Small intestine (tissue), 7 donors: ENCODE results near the gene CLCN7. TPM values are rescaled to one million over a fixed set of nuclear protein-coding genes. Genes with fewer than 3 reads are reported as not detected.

Source experiments
- DNase-seq, 2 donors: peaks; one replicate each; pipeline versions ENCODE4 v3.0.0 to v3.0.0-alpha.2; 2013
- FAIRE-seq: peaks from 2 replicates; lab custom pipeline; 2012; peaks lifted over from hg19 to GRCh38; lab: Jason Lieb, UNC
- H3K27ac ChIP-seq, 3 donors: one replicate each; pipeline ENCODE4 v1.5.1; 2013; ENCODE audit warnings: low read length in 2 of 3, mild to moderate bottlenecking in 2 of 3, control low read depth in 1 of 3, inconsistent platforms in 1 of 3, low read depth in 1 of 3, moderate library complexity in 1 of 3
- H3K27me3 ChIP-seq, 3 donors: one replicate each; pipeline ENCODE4 v1.6.1; 2013; ENCODE audit warnings: low read length in 3 of 3, inconsistent platforms in 1 of 3; ENCODE audit not compliant: control insufficient read depth in 3 of 3, insufficient read depth in 3 of 3
- H3K36me3 ChIP-seq, 3 donors: one replicate each; pipeline ENCODE4 v1.6.1; 2013; ENCODE audit warnings: low read length in 3 of 3, inconsistent platforms in 1 of 3, low read depth in 1 of 3, mild to moderate bottlenecking in 1 of 3, moderate library complexity in 1 of 3; ENCODE audit not compliant: control insufficient read depth in 3 of 3, insufficient read depth in 2 of 3
- H3K4me1 ChIP-seq, 3 donors: one replicate each; pipeline ENCODE4 v1.6.1; 2013; ENCODE audit warnings: low read length in 2 of 3, inconsistent platforms in 1 of 3, low read depth in 1 of 3, mild to moderate bottlenecking in 1 of 3, moderate library complexity in 1 of 3; ENCODE audit not compliant: control insufficient read depth in 3 of 3, insufficient read depth in 2 of 3
- H3K4me3 ChIP-seq, 3 donors: one replicate each; pipeline ENCODE4 v1.5.1; 2013; ENCODE audit warnings: low read length in 3 of 3, control low read depth in 1 of 3, inconsistent platforms in 1 of 3, low read depth in 1 of 3, mild to moderate bottlenecking in 1 of 3, moderate library complexity in 1 of 3
- H3K9me3 ChIP-seq, 2 donors: one replicate each; pipeline ENCODE4 v1.6.1; 2013; ENCODE audit warnings: low read depth in 1 of 2, low read length in 1 of 2; ENCODE audit not compliant: control insufficient read depth in 2 of 2, insufficient read depth in 1 of 2
- WGBS, 3 donors: extraction: QIAGEN DNeasy Blood & Tissue Kit; methylation state at CpG; one replicate each; pipeline ENCODE4 v1.1.7; 2013; 5-methylcytosine and 5-hydroxymethylcytosine counted together
- polyA plus RNA-seq, 4 donors: library from polyadenylated mRNA; stranded (reverse) in 3 of 4; unstranded in 1 of 4; fragments of 200-250 nt in 3 of 4; fragments of 120-200 nt in 1 of 4; gene quantifications; one replicate each; pipeline versions ENCODE4 v1.2.1 to v1.2.3, GENCODE V29; 2013
- donor health status: healthy with polysubstance abuse.
- donor health status: control.
- donor health status: control.
- donor health status: Bipolar disorder and iron deficiency.
- donor health status: healthy.

CLCN7 gene
- polyA plus RNA-seq, 4 donors = 28.4 to 88.3 (median 42.8) TPM

DNA sequence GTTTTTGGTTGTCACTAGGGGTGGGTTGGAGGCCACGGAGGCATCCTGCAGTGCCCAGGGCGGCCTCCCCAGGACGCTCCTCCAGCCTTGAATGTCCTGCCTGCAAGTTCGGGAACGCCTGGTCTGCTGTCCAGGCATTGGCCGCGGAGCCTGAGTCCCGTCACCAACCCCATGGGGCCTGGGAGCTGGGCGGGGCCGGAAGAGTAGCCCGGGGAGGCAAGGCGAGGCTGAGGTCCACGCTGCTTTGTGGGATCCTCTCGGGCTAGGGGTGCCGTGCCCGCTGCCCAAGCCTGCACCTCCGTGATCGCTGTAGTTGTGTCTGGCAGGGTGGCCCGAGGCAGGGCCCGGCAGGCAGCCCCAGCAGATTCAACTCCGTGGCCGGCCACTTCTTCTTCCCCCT is 31.1 kb upstream of the CLCN7 start:
- no peak overlapping the region for H3K27ac ChIP-seq
- H3K27me3 ChIP-seq = no peaks in the 10 kb centered on the region
- WGBS, 3 donors = 92 to 97% (median 93%) methylated on average over 21 to 22 of the region's 22 CpGs
- FAIRE-seq (no peak), DNase-seq (no peak)
- no peak overlapping the region for H3K4me3 ChIP-seq
- no peaks in the 10 kb centered on the region for H3K4me1 ChIP-seq
- H3K9me3 ChIP-seq = no peaks in the 10 kb centered on the region
- peaks cover 0 to 90% (median 17%) of the 10 kb centered on the region in 3 donors for H3K36me3 ChIP-seq

DNA sequence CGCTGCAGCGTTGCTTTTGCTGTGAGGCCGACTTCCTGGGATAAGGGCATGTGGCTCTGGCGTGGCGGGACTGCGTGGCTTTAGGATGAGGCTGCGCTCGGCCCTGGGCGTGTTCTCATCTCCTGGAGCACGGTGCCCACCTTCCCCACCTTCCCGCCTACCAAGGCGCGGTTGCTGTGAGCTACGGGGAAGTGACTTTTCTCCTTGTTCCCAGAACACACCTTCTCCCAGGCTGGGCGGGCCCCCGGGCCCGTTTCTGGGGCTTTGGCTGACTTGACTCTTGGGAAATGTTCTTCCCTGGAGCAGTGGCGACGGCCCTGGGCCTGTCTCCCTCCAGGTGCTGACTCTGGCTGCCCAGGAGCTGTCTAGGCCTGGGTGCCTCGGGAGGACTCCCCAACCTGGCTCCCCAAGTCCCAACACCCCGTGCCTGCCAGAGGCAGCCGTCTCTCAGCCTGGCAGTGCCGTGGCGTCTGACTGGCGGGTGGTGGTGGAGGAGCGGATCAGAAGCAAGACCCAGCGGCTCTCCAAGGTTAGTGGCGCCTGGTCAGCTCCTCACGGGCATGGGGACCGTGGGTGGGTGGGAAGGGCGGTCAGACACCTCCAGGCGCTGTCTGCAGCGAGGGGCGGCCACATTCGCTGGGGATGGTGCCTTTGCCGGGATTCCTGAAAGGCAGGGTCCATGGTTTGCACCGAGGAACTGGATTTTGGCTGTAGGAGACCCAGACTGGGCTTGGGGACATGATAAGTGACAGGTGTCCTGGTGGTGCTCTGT is 30.4 kb upstream of the CLCN7 start:
- Histone ChIP-seq H3K36me3 (peaks cover 0 to 90% (median 14%) of the 10 kb centered on the region in 3 donors), H3K4me3 (no peak overlapping the region)

DNA sequence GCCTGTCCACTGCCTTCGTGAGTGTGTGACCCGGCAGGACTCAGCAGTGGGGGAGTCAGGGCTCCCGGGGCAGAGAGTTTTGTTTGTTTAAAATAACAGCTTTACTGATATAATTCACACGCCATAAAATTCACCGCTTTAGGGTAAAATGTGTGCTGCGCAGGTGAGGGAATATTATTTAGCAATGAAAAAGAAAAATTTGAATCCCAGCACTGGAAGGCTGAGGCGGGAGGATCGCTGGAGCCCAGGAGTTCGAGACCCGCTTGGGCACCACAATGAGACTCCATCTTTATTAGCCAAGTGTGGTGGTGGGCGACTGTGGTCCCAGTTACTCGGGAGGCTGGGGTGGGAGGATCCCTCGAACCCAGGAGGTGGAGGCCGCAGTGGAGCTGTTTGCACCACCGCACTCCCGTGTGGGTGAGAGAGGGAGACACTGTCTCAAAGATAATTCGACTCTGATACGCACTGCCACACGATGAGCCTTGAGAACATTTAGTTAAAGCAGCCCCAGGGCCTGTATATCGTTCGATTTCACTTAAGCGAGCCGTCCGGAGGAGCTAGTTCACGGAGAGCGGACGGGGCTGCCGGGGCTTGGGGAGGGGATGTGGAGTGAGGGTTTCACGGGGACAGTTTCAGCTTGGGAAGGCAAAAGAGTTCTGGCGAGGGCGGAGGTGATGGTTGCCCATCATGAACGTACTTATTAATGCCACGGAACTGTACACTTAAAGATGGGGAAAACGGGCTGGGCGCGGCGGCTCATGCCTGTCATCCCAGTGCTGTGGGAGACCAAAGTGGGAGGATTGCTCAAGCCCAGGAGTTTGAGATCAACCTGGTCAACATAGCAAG is 28.5 kb upstream of the CLCN7 start:
- Histone ChIP-seq H3K27me3 (no peaks in the 10 kb centered on the region), H3K36me3 (peaks cover 2 to 90% (median 8%) of the 10 kb centered on the region in 3 donors), H3K4me1 (no peaks in the 10 kb centered on the region), H3K27ac (no peak overlapping the region), H3K9me3 (no peaks in the 10 kb centered on the region), H3K4me3 (no peak overlapping the region)
- DNase-seq (no peak), FAIRE-seq (no peak)
- 96 to 97% (median 97%) methylated on average over 37 of the region's 37 CpGs for WGBS, 3 donors

More for the DNA sequence above, 30.4 kb upstream of the CLCN7 start:
- H3K27me3 ChIP-seq = no peaks in the 10 kb centered on the region
- 92 to 95% (median 94%) methylated on average over 32 to 37 of the region's 37 CpGs for WGBS, 3 donors
- H3K27ac ChIP-seq = no peak overlapping the region
- FAIRE-seq = no peak
- no peak for DNase-seq
- no peaks in the 10 kb centered on the region for H3K4me1 ChIP-seq
- no peaks in the 10 kb centered on the region for H3K9me3 ChIP-seq

GRCh38 chr16:1502092-1503004 is 27.5 kb upstream of the CLCN7 start:
- H3K36me3 ChIP-seq = peaks cover 2 to 91% (median 8%) of the 10 kb centered on the region in 3 donors
- 97 to 98% (median 97%) methylated on average over 39 to 42 of the region's 42 CpGs for WGBS, 3 donors
- H3K27me3 ChIP-seq = no peaks in the 10 kb centered on the region
- DNase-seq (no peak), FAIRE-seq (no peak)
- no peaks in the 10 kb centered on the region for H3K4me1 ChIP-seq
- H3K9me3 ChIP-seq = no peaks in the 10 kb centered on the region
- no peak overlapping the region for H3K4me3 ChIP-seq
- H3K27ac ChIP-seq = no peak overlapping the region

DNA sequence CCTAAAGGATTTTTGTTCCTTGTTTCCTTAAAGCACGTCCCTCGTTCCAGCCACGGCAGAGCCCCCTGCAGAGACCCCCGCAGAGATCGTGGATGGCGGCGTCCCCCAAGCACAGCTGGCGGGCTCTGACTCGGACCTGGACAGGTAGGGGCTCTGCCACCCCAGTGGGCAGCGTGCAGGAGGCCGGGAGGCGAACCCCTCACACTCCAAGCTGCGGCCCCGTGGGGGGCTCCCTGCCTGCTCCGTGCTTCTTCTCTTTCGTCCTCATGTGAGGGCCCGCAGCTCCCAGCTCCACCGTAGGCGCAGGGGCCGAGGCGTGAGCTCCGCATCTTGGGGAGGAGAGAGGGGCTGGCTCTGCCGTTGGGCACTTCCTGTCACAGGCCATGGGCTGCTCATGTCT is 26.8 kb upstream of the CLCN7 start:
- no peaks in the 10 kb centered on the region for H3K9me3 ChIP-seq
- H3K4me3 ChIP-seq = no peak overlapping the region
- peaks cover 2 to 91% (median 11%) of the 10 kb centered on the region in 3 donors for H3K36me3 ChIP-seq
- DNase-seq (no peak), FAIRE-seq (no peak)
- 96 to 97% (median 97%) methylated on average over 16 to 23 of the region's 23 CpGs for WGBS, 3 donors
- no peak overlapping the region for H3K27ac ChIP-seq
- H3K4me1 ChIP-seq = no peaks in the 10 kb centered on the region
- H3K27me3 ChIP-seq = no peaks in the 10 kb centered on the region

DNA sequence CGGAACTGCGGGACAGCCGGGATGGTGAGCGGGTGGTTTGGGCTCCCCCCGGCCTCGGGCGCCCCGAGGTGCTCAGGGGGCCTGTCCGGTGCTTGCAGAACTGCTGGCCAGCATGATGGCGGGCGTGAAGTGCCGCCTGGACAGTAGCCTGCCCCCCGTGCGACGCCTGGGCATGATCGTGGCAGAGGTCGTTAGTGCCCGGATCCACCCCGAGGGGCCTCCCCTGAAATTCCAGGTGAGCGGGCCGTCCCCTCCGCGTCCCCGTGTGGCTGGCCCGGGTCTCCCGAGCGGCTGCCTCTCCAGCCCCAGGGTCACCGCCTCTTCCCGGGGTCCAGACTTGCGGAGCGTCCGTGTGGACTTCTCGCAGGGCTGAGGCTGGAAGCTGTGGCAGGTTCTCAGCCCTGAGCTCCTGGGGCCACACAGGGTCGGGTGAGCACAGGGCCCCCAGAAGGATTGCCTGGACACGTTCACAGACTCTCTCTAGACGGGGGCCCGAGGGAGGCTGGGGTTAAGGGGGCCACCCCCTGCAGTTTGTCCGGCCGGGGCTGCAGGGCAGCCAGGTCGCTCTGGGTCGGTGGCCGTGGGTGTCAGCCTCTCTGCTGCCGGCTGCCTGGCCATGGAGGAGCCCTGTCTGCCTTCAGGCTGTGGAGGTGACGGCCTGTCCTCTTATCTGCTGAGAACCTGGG is 25.8 kb upstream of the CLCN7 start:
- no peak for DNase-seq
- WGBS, 3 donors = 94 to 96% (median 96%) methylated on average over 40 to 44 of the region's 44 CpGs
- Histone ChIP-seq H3K27me3 (no peaks in the 10 kb centered on the region), H3K4me1 (no peaks in the 10 kb centered on the region), H3K9me3 (no peaks in the 10 kb centered on the region), H3K27ac (no peak overlapping the region), H3K36me3 (peaks cover 2 to 91% (median 11%) of the 10 kb centered on the region in 3 donors), H3K4me3 (no peak overlapping the region)
- FAIRE-seq = no peak

- no peak overlapping the region for H3K27ac ChIP-seq
- WGBS, 3 donors = 96 to 97% (median 96%) methylated on average over 33 to 36 of the region's 36 CpGs
- DNase-seq = no peak
- H3K27me3 ChIP-seq = no peaks in the 10 kb centered on the region
- no peak for FAIRE-seq
- no peak overlapping the region for H3K4me3 ChIP-seq
- H3K9me3 ChIP-seq = no peaks in the 10 kb centered on the region
- H3K4me1 ChIP-seq = peaks cover 0 to under 1% (median 0%) of the 10 kb centered on the region in 3 donors
- H3K36me3 ChIP-seq = peaks cover 2 to 91% (median 11%) of the 10 kb centered on the region in 3 donors
Observed at GRCh38 chr16:1499756-1500464, 25.1 kb upstream of the CLCN7 start.
